GM19099 (cell line): ENCODE data around the gene PDE4B.

Source experiments
- POLR2A ChIP-seq: IDR thresholded peaks from 3 replicates; pipeline ENCODE4 v1.6.1; 2011; ENCODE audit warnings: low read depth; ENCODE audit not compliant: insufficient read length; ENCODE audit errors: extremely low read depth

PDE4B gene

GRCh38 chr1:66050633-66051032 lies 257.9 kb downstream of the PDE4B start:
- TF ChIP-seq POLR2A = no peak

GRCh38 chr1:66055092-66055491 lies 262.4 kb downstream of the PDE4B start:
- no peak for TF ChIP-seq POLR2A

GRCh38 chr1:66058558-66058957 lies 265.9 kb downstream of the PDE4B start:
- TF ChIP-seq POLR2A = no peak

- TF ChIP-seq POLR2A = no peak
Observed at GRCh38 chr1:66069976-66070876, 277.5 kb downstream of the PDE4B start.

GRCh38 chr1:66073388-66073787 lies 280.7 kb downstream of the PDE4B start:
- TF ChIP-seq POLR2A = no peak

GRCh38 chr1:66074147-66074546 lies 281.5 kb downstream of the PDE4B start:
- no peak for TF ChIP-seq POLR2A

GRCh38 chr1:66078412-66078811 lies 285.7 kb downstream of the PDE4B start:
- no peak for TF ChIP-seq POLR2A

GRCh38 chr1:66083003-66083402 lies 290.3 kb downstream of the PDE4B start:
- TF ChIP-seq POLR2A = no peak

GRCh38 chr1:66084442-66084841 lies 291.7 kb downstream of the PDE4B start:
- no peak for TF ChIP-seq POLR2A

GRCh38 chr1:66085600-66085999 lies 292.9 kb downstream of the PDE4B start:
- no peak for TF ChIP-seq POLR2A

- no peak for TF ChIP-seq POLR2A
Observed at GRCh38 chr1:66088787-66089186, 296.1 kb downstream of the PDE4B start.

GRCh38 chr1:66090859-66091457 lies 298.3 kb downstream of the PDE4B start:
- TF ChIP-seq POLR2A = no peak

GRCh38 chr1:66095190-66095589 lies 302.5 kb downstream of the PDE4B start:
- no peak for TF ChIP-seq POLR2A

- no peak for TF ChIP-seq POLR2A
Observed at GRCh38 chr1:66108624-66109023, 315.9 kb downstream of the PDE4B start.

GRCh38 chr1:66112744-66113400 lies 320.2 kb downstream of the PDE4B start:
- no peak for TF ChIP-seq POLR2A

GRCh38 chr1:66119148-66119547 lies 326.5 kb downstream of the PDE4B start:
- TF ChIP-seq POLR2A = no peak
